T-helper 9 cell (primary cell): Measurements from ENCODE around the gene RAD51B.
A peak's percentile ranks its signal among the peaks of the same experiment; 100 is the strongest.

Experiments used
- DNase-seq: peaks from one replicate; pipeline ENCODE4 v3.0.0-alpha.2; 2020

Gene RAD51B

DNA sequence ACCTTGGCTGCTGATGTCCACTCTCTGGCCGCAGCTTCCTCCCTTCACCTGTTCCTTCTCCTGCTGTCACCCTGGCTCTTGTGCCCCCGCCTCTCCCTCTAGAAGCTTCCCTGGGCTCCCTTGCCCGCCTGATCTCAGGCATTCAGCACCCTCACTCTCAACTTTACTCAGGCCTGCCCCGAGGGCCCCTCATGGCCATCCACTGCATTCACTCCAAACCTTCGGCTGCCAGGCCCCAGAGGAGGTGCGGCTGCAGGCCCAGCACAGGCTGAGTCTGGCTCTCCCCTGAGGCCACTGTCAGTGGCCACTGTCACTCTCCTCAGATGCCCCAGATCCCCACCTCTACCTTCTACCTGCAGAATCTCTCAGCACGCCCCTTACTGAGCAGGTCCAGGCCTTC lies 789.4 kb downstream of the RAD51B start:
- DNase-seq = no peak

- DNase-seq = no peak
Measured at GRCh38 chr14:68610251-68610793, 790.7 kb downstream of the RAD51B start.

GRCh38 chr14:68611599-68611998 lies 792.0 kb downstream of the RAD51B start:
- no peak for DNase-seq

GRCh38 chr14:68612049-68612448 lies 792.5 kb downstream of the RAD51B start:
- no peak for DNase-seq

DNA sequence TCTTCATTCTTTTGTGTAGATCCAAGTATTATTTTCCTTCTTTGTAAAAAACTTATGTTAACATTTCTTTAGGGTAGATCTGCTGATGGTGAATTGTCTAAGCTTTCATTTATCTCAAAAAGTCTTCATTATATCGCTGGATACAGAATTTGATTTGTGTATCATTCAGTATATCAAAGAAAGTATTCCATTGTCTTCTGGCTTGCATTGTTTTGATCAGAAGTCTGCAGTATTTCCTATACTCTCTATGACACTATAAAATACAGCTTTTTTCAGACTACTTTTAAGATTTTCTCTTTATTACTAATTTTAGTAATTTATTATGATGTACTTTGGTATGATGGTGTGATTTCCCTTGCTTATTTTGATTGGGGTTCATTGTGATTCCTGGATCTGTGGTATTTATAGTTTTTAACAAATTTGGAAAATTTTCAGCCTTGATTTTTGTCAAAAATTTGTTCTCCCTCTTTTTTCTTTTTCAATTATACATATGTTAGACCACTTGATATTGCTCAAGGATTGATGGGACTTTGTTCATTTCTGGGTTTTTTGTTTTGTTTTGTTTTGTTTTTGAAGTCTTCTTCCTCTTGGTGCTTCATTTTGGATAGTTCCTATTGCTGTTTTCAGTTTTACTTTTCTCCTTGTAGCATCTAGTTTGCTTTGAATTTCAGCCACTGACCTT lies 796.8 kb downstream of the RAD51B start:
- DNase-seq = no peak

- no peak for DNase-seq
Measured at GRCh38 chr14:68619790-68620574, 800.4 kb downstream of the RAD51B start.

- no peak for DNase-seq
Measured at GRCh38 chr14:68621400-68622365, 802.1 kb downstream of the RAD51B start.

DNA sequence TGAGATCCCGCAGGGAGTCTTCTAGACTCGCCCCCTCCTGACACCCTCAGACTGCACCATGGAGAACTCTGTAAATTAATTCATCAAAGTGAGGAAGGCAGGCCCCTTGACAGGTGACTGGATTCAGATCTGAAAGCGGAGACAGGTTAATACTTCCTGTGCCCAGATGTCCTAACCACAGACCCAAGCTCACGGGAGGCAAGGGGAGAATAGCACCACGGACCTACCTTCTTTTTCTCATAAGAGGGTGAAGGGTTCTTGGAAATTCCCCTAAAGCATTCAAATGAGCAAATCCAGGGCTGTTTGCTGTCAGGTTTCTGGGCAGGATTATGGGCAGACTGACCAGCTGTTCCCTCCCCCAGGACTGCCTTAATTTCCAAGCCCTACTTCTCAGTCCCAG lies 803.3 kb downstream of the RAD51B start:
- no peak for DNase-seq

- DNase-seq = no peak
Measured at GRCh38 chr14:68623307-68623706, 803.7 kb downstream of the RAD51B start.

GRCh38 chr14:68623826-68624225 lies 804.2 kb downstream of the RAD51B start:
- DNase-seq = no peak

DNA sequence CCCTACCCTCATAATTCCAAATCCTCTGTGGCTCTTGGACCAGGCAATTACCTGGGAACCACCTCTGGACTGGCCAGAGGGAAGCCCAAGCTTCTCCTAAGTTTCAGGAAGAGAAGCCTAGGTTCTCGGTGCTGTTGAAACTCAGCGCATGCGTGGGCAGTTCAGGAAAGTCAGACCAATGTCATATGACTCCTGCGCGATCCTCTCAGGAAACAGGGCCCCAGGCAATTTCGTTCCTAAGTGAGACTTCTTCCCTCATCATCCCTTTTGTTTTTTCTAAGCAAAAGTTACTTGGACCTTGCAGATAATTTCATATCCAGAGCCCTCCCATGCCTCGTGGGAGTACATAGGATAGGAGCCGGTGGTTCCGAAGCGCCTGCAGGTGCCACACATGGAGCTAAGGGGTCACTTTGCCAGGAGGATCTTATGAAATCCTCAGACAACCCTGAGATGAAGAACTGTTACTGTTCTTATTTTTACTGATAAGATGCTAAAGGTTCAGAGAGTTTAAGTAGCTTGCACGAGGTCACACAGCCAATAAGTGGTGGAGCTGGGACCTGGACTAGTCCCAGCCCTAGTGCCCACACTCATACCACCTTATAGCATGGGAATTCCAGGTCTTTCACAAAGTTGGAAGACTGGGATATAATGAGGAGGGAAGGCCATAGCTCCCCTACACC lies 805.1 kb downstream of the RAD51B start:
- DNase-seq = no peak

GRCh38 chr14:68625366-68626090 lies 805.9 kb downstream of the RAD51B start:
- DNase-seq = no peak

- no peak for DNase-seq
Measured at GRCh38 chr14:68626386-68626785, 806.8 kb downstream of the RAD51B start.

DNA sequence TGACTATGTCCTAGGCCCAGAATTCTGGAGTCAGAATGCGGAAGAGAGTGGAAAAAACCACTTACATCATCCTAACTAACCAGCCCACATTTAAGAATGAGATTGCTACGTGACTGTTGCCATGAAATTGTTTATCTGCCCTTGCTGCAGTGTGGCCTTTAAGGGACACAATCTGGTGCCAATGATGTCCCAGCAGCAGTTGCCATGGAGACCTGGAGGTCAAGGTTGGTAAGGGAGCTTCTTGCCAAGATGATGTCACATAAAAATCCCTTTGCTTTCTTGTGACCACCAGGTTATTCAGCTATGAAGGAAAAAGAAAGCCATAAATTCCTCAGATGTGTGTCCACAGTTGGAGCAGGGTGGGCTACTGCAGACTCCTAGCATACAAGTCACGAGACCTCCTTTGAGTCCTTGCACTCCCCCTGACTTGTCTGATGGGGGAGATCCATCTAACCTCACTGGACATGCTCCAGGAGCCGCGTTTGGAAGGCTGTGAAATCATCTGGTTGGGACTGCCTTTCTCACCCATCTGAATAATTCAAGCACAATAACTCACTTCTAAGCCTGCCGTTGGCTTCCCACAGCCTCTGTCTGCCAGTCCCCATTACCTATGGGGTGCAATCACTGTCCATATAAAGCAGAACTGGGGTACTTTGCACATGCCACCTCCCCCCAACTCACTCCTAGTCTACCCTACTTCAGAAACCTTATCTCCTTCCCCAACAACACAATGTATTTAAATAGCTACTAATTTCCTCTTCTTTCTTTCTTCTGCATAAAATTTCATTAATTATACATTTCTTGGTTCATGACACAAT lies 807.7 kb downstream of the RAD51B start:
- DNase-seq = no peak

- DNase-seq = peak; percentile 17
Measured at GRCh38 chr14:68627868-68628604, 808.5 kb downstream of the RAD51B start.

- peak; percentile 12 for DNase-seq
Measured at GRCh38 chr14:68628605-68629310, 809.2 kb downstream of the RAD51B start.

DNA sequence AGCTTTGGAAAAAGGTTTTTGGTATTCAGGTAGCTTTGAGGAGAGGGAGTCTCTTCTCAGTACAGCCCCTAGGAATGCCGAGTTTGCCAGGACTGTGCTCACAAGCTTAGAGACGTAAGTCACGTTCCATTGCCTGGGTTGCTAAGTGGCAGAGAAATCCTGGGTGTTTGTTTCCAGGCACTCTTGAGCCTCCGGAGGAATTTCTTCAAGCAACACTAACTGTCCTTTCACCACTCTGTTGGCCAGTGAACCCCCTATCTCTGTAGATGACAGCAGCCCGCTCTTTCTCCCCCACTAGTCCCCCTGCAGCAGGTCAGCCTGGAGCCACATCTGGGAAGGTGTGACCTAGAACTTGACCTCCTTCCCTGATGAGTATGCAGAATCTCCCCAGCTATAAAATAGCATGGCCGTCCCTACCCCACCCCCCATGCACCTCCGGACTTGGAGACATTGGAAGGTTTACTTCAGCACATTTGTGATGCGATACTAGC lies 810.5 kb downstream of the RAD51B start:
- no peak for DNase-seq

- DNase-seq = no peak
Measured at GRCh38 chr14:68630611-68631393, 811.2 kb downstream of the RAD51B start.
